ENCODE results near the gene LCN1. TPM values are rescaled to one million over a fixed set of nuclear protein-coding genes. Genes with fewer than 3 reads are reported as not detected.

Gene LCN1
- total and polyA plus RNA-seq, 2 of the 8 experiments (the other 6 are each of a cell fraction or from before 2014, with no cell fraction given) = not detected

DNA sequence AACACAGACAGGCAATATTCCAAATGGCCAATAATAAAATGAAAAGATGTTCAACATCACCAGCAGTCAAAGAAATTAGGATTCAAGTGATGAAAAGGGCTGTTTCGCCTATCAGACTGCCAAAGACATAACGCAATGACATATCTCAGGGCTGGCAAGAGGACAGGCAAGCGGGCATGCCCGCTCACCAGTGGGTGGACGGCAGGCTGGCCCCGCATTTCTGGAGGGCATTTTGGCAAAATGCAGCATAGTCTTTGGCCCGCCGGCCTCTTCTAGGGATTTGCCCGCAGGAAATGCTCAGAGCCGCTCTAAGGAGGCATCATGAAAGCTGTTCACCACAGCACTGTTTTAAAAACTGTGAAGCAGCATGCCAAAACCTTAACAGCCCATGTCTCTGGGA is 43.0 kb upstream of the LCN1 start (continued):
- TF ChIP-seq CHD7 (IDR thresholded peaks at IDR 0.05; ENCODE audit: insufficient replicate concordance, low read length) = no peak
- no peak for TF ChIP-seq SP1 (IDR thresholded peaks at IDR 0.05; ENCODE audit: low read depth, low read length)
- no peak for TF ChIP-seq YY1 (IDR thresholded peaks at IDR 0.05; ENCODE audit: low read depth, low read length)
- TF ChIP-seq RXRA (IDR thresholded peaks at IDR 0.05; ENCODE audit: insufficient read depth, low read depth, low read length) = no peak

Measured in H1 (cell line).